ENCODE data around the gene FIGNL2. TPM values are rescaled to one million over a fixed set of nuclear protein-coding genes. Genes with fewer than 3 reads are reported as not detected.
"Not testable (repeated sequence)": the region's sequence is repeated elsewhere in the genome, so short reads cannot be mapped to it uniquely, and the experiment has no call there.

Gene FIGNL2
- total RNA-seq, 1 experiment from 2014 or later = 0.10 TPM

DNA sequence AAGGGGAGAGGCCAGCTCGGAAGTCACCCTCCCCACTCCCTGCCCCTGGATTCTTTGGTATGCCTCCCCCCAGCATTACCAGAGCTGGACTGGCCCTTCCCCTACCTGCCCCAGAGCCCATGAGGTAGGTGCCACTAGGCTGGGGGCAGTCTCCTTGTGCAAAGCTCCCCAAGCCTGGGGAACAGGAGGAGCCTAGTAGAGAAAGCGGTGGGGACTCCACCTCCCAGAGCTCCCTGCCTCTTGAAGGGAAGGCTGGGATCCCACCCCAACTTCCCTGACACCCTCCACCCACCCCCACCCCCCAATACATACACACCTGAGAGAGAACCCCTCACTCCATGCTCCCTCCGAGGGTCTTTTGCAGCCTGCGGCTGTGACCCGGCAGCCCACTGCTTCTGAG is 30.4 kb downstream of the FIGNL2 start:
- no peak for DNase-seq (ENCODE audit: low read depth)

DNA sequence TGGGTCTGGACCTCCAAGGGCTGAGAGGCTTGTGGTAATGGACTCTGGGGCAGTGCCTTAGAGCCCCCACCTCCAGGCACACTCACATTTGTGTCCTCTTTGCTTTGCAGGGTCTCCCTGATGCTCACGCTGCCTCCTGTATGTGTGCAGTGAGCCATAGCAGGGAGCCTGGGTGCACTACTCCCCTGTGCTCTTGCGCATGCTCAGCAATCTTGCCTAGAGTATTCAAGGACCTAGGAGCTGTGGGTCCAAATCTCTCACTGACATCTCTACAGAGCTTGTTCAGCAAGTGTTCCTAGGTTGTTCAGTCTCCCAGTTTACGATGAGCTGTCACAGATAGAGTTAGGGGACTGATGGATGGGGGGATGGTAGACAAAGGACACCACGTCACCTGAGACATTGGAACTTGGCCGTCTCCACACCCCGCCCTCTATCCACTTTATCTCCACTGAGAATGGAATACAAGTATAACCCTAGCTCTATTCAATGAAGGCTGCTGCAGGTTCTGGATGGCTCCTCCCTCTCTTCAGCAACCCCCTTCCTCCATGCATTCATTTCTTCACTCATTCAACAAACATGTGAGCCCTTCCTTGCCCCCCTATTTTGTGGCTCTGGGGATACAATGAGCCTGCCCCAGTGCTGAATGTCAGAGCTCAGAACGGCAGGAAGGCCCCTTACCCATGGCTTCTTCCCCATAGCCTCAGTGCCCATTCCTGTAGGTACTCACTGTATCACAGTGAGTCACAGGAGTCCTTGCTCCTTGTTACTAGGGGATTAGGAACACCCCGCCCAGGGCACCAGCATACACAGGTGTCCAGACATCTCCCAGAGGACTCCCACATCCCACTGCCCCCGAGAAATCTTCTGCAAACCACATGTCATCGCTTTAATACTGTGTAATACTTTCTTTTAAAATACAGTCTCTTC is 31.2 kb downstream of the FIGNL2 start:
- no peak for DNase-seq (ENCODE audit: low read depth)

DNA sequence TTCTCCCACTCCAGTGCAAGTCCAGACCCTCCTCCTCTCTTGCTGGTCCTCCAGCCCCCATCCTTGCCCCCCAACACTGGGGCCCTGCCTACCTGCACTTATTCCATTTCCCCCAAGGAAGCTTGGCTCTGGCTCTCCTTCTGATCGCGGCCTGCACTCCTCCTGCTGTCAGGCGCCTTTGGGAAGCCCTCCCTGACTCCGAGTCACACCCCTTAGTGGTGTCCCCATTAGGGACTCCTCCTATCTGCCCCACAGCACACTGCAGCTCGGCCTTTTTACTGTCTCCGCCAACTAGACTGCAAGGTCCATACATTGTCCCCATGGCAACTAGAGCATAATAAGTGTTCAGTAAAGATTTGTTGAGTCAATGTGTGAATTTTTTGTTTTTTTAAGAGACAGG is 32.9 kb downstream of the FIGNL2 start:
- DNase-seq (ENCODE audit: low read depth) = no peak

GRCh38 chr12:51814311-51815088 is 34.0 kb downstream of the FIGNL2 start:
- DNase-seq (ENCODE audit: low read depth) = peak; percentile 66

- DNase-seq (ENCODE audit: low read depth) = no peak
Observed at GRCh38 chr12:51813931-51814310, 34.6 kb downstream of the FIGNL2 start.

DNA sequence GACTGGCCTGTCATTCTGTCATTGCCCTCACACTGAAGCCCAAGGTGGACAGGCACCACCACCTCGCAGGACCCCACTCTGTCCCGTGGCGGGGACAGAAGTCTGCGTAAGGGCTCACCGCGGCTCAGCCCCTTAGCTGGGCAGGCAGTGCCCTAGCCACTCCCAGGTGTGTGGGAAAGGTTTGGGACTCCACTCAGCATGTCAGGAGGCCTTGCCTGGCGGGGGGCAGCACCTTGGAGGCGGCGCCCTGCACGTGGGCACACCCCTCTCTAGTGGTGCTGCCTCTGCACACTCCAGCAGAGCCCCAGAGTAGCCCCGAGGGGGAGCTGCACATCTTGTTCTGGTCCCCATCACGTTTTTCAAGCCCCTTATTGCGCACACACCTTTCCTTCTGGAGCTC is 35.6 kb downstream of the FIGNL2 start:
- no peak for DNase-seq (ENCODE audit: low read depth)

- no peak for DNase-seq (ENCODE audit: low read depth)
Observed at GRCh38 chr12:51811203-51812202, 37.0 kb downstream of the FIGNL2 start.

GRCh38 chr12:51809193-51809592 is 39.3 kb downstream of the FIGNL2 start:
- no peak for DNase-seq (ENCODE audit: low read depth)

- DNase-seq (ENCODE audit: low read depth) = no peak
Observed at GRCh38 chr12:51806896-51807295, 41.6 kb downstream of the FIGNL2 start.

DNA sequence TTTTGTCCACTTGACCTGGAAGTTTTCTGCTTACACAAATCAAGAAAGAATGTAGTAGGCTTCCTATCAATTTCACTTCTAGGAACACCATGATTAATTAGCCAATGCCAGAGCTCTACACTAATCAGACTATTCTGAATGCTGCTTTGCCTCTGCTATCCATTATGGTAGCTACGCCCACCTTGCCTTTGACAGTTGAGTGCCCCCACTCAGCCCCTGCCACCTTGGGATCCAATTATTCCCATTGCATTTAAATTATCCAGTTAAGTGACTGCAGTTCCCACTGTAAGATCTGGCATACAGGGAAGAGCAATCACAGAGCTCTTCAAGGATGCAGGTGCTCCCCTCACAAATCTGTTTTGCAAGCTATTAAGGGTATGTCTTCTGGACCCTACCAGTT is 47.5 kb downstream of the FIGNL2 start:
- no peak for DNase-seq (ENCODE audit: low read depth)

DNA sequence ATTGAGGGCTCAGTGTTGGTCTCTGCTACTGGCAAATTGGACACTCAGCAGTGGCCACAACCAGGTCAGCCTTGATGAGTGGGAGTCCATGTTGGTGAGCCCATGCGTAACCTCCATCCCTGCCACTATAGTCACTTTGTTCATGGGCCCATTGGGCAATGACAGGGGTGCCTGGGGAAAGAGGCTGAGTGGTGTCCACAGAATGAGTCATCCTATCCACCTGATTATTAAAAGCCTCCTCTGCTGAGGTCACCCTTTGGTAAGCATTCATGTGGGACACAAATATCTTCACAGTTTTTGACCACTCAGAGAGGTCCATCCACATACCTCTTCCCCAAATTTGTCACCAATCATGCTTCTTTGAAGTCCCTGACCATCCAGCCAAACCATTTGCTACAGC is 50.0 kb downstream of the FIGNL2 start:
- DNase-seq (ENCODE audit: low read depth) = peak; percentile 38

- DNase-seq (ENCODE audit: low read depth) = not testable (repeated sequence)
Observed at GRCh38 chr12:51798051-51798450, 50.5 kb downstream of the FIGNL2 start.

GRCh38 chr12:51797301-51797700 is 51.2 kb downstream of the FIGNL2 start:
- no peak for DNase-seq (ENCODE audit: low read depth)

- DNase-seq (ENCODE audit: low read depth) = peak; percentile 47
Observed at GRCh38 chr12:51793201-51793600, 55.3 kb downstream of the FIGNL2 start.

- DNase-seq (ENCODE audit: low read depth) = no peak
Observed at GRCh38 chr12:51792417-51792816, 56.1 kb downstream of the FIGNL2 start.

GRCh38 chr12:51788876-51789275 is 59.6 kb downstream of the FIGNL2 start:
- DNase-seq (ENCODE audit: low read depth) = peak; percentile 83

DNA sequence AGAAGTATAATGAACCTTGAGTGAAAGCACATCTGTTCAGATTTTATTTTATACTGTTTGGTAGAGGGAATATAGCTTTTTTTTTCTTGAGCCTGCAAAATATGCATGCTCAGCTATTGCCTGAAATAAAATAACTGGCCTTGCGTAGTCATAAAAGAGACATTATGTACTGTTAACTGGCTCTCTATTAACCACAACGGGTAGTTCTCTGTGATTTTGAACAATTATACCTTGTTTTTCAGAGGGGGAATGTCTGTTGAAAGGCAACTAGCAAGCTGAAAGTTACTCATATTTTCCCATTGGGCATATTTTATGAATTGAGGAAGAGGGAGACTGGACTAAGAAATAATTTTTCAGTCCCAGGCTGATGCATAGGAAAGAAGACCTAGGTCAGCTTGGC is 62.6 kb downstream of the FIGNL2 start:
- DNase-seq (ENCODE audit: low read depth) = no peak

DNA sequence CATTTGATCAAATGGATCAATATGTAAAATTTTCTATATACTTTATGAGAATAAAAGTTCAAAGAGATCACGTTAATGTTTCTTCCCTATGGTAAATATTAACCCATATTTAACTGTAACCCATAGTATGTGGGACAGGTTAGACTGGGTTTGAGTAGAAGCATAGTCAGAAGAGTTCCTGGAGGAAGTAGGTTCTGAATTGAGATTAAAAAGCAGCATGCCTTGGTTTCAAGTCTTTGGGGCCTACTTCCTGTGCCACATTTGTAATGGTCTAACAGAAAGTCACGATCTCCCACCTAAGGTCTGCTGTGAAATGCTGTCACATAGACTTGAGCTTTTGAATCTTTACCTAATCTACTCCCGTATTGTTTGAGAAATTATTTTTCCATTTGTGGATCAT is 63.8 kb downstream of the FIGNL2 start:
- DNase-seq (ENCODE audit: low read depth) = no peak

DNA sequence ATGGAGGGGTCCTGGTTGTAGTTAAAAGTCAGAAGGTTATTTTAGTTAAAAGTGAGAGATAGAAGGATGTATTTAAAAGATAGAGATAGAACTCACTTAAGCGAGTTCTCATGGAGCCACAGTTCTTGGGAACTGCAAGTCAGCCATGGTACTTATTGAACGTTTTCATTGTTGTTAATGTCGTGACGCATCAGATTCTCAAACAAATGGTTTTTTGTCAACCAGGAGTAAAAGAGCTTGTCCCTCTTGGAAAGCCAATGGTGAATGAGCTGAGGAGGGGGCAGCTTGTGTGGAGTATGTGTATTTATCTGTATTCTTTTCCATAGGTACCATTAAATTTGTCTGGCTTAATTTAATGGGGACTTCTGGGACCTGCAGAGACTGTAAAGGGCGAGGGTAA is 68.6 kb downstream of the FIGNL2 start:
- DNase-seq (ENCODE audit: low read depth) = no peak

DNA sequence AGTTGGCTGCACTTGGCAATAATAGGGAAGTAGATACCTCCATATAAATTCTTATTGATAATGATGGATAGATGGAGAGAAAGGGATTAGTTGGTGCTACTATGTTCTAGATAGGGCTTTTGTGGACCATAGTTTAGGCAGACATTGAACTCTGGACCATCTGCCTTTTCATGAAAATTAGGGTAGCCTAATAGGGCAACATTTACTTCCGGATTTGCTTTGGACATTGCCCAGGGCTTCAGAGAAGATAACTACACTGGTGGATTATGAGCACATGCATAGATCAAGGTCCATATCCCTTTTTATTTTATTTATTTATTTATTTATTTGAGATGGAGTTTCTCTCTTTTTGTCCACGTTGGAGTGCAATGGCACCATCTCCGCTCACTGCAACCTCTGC is 70.5 kb downstream of the FIGNL2 start:
- DNase-seq (ENCODE audit: low read depth) = no peak

DNA sequence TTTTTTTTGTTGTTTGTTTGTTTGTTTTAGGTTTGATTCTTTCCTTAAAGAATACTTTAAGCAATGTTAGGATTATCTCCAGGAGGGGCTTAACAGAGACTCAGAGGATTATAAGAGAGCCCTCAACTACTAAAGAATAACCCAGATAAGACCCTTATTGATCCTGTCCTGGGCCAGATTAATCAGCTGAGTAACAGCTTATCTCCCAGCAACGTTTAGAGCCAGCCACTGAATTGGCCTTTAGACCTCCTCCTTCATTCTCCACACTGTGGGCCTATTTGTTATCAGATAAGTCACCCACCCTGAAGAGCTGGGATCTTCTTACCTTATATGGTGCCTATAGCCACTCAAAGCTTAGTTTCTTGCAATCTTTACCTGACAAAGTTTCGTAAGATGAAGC is 71.1 kb downstream of the FIGNL2 start:
- no peak for DNase-seq (ENCODE audit: low read depth)

GRCh38 chr12:51774933-51775332 is 73.6 kb downstream of the FIGNL2 start:
- DNase-seq (ENCODE audit: low read depth) = no peak
